Activated CD4-positive, alpha-beta T cell treated with anti-CD3 and anti-CD28 coated beads, Interleukin-2, amount 10 ng/mL, durations not matched to agents 7 days and 5 days (primary cell): ENCODE results near the gene PNMA6F. TPM values are rescaled to one million over a fixed set of nuclear protein-coding genes. Genes with fewer than 3 reads are reported as not detected.

Source experiments
- CTCF ChIA-PET: fragments of 350-600 bp; sonication (Branson Sonifier 250); formaldehyde crosslinking; loops from one replicate; lab custom pipeline; 2021; ENCODE audit warnings: antibody characterized with exemption; lab: Charles Lee
- POLR2A ChIA-PET: fragments of 350-600 bp; sonication (Branson Sonifier 250); formaldehyde crosslinking; loops from one replicate; lab custom pipeline; 2021; ENCODE audit warnings: antibody characterized with exemption; lab: Charles Lee
- DNase-seq: peaks from one replicate; pipeline ENCODE4 v3.0.0-alpha.2; 2020
- H3K27ac Mint-ChIP-seq: one replicate; pipeline ENCODE4 v1.8.0; 2021; ENCODE audit warnings: mild to moderate bottlenecking, moderate library complexity, mixed read lengths
- H3K27me3 Mint-ChIP-seq: one replicate; pipeline ENCODE4 v1.8.0; 2021; ENCODE audit warnings: mixed read lengths
- H3K36me3 Mint-ChIP-seq: one replicate; pipeline ENCODE4 v1.8.0; 2021; ENCODE audit warnings: low read depth, mixed read lengths
- H3K4me1 Mint-ChIP-seq: one replicate; pipeline ENCODE4 v1.8.0; 2021; ENCODE audit warnings: mixed read lengths
- H3K4me3 Mint-ChIP-seq: one replicate; pipeline ENCODE4 v1.8.0; 2021; ENCODE audit warnings: mild to moderate bottlenecking, moderate library complexity, mixed read lengths
- H3K9me3 Mint-ChIP-seq: one replicate; pipeline ENCODE4 v1.8.0; 2021; ENCODE audit warnings: mixed read lengths
- total RNA-seq, 2 experiments: library from RNA; stranded (reverse); gene quantifications; one replicate each; pipeline ENCODE4 v1.2.3, GENCODE V29; 2021

PNMA6F gene
- total RNA-seq, result not detected

- ChIA-PET POLR2A (no interaction called here), CTCF (no interaction called here)
- H3K36me3 Mint-ChIP-seq, result no peaks in the 10 kb centered on the region
- H3K9me3 Mint-ChIP-seq, result no peaks in the 10 kb centered on the region
- peaks cover 36% of the 10 kb centered on the region for H3K27me3 Mint-ChIP-seq
- H3K4me3 Mint-ChIP-seq, result no peak within 1 kb of the TSS
- H3K4me1 Mint-ChIP-seq, result no peaks in the 10 kb centered on the region
- no peak for DNase-seq
- no peak within 1 kb of the TSS for H3K27ac Mint-ChIP-seq
These were observed at the start of gene PNMA6F for GRCh38 chrX:153321381-153322124. TSS of gene PNMA6F (minus strand) at chrX:153321767. CDS start at chrX:153320674, 1,093 bp downstream.

DNA sequence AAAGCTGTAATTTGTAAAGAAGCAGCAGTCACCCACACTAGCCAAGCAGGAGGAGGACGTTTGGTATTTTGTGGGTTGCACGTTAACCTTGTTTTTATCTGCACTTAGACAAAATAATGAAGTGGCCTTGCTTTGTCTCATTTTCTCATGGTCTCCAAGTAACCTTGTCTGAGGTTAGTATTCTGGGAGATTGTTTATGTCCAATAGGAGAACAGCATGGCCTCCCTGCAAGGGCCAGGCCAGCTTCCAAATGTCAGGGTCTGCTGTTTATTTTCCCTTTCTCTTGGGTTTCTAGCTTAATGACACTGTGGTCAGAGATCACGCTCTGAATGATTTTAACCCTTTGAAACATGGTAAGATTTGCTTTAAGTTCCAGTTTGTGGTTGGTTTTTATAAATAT, 49.7 kb upstream of the PNMA6F start:
- H3K4me3 Mint-ChIP-seq, result no peak overlapping the region
- H3K9me3 Mint-ChIP-seq, result no peaks in the 10 kb centered on the region
- no peak for DNase-seq
- H3K4me1 Mint-ChIP-seq, result peaks cover 7% of the 10 kb centered on the region
- POLR2A ChIA-PET, result no interaction called here
- no peaks in the 10 kb centered on the region for H3K36me3 Mint-ChIP-seq
- CTCF ChIA-PET, result interaction anchor here (1.3 kb wide), 1 partner anchor 9 kb away, joined by 5 read pairs; no protein-coding TSS in a partner anchor
- H3K27ac Mint-ChIP-seq, result no peak overlapping the region
- peaks cover 2% of the 10 kb centered on the region for H3K27me3 Mint-ChIP-seq

DNA sequence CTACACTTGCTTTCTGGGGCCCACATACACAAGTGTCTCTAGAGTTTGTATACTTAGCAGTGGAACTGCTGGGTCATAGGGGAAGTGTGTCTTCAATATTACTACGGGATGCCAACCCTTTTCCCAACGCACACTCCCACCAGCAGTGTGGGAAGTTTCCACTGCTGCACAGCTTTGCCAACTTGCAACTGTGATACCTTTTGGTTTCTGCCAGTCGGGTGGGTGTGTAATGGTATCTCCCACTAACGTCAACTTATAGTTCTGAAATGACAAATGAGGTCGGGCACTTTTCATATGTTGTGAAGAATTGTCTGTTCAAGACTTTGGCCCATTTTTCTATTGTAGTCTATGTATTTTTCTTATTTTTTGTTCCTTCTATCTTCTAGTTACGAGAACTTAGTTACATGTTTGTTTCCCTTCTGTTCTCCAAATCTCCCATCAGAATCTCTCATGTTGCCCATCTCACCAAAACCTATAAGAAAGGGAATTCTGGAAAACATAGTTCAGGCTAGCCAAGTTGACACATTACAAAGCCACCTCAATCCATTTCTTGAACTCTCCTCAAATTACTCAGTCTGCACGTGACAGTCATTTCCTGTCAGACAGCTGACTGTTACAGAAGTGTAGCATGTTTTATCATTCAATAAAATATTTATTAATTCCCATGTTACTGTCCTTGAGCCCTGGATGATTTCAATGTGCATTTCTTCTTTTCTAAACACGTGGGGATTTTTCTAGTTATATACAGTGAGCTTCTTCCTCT, 48.9 kb upstream of the PNMA6F start:
- Mint-ChIP-seq H3K4me1 (peaks cover 12% of the 10 kb centered on the region), H3K4me3 (no peak overlapping the region), H3K36me3 (no peaks in the 10 kb centered on the region), H3K27ac (no peak overlapping the region), H3K27me3 (peaks cover 2% of the 10 kb centered on the region), H3K9me3 (no peaks in the 10 kb centered on the region)
- ChIA-PET POLR2A (no interaction called here), CTCF (interaction anchor here (1.3 kb wide), 1 partner anchor 10 kb away, joined by 5 read pairs; no protein-coding TSS in a partner anchor)
- DNase-seq, result no peak

DNA sequence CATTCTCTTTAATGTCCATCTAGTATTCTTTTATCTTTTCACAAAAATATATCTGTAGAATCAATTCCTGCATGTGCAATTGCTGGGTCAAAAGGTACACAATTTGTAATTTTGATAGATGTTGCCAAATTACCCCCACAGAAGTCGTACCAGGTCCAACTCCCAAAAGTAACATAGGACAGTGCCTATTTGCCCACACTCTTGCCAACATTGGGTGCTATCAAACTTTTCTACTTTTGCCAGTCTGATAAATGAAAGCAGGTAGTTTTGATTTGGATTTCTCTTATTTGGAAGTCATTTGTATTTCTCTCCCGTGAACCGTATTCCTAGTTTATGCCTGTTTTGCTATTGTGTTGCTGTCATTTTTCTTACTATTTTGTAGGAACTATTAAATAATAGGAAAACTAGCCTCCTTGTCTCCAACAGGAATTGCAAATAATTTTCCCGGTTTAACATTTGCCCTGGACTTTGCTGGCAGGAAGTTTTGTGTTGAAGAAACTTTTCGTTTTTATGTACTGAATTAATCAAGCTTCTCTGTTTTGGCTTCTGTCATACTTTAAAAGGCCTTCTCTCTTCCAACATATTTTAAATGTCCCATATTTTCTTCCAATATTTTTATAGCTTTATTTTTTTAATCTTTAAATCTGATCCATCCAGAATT, 45.4 kb upstream of the PNMA6F start:
- peaks cover under 1% of the 10 kb centered on the region for H3K27me3 Mint-ChIP-seq

GRCh38 chrX:153366119-153366518, 44.6 kb upstream of the PNMA6F start:
- ChIA-PET CTCF (no interaction called here), POLR2A (no interaction called here)
- Mint-ChIP-seq H3K4me3 (no peak overlapping the region), H3K4me1 (peaks cover 12% of the 10 kb centered on the region), H3K27me3 (peaks cover 1% of the 10 kb centered on the region), H3K36me3 (no peaks in the 10 kb centered on the region), H3K9me3 (no peaks in the 10 kb centered on the region), H3K27ac (no peak overlapping the region)
- DNase-seq, result no peak

More for the DNA sequence above, 45.4 kb upstream of the PNMA6F start:
- no peaks in the 10 kb centered on the region for H3K36me3 Mint-ChIP-seq
- H3K4me1 Mint-ChIP-seq, result peaks cover 12% of the 10 kb centered on the region
- POLR2A ChIA-PET, result no interaction called here
- CTCF ChIA-PET, result no interaction called here
- no peaks in the 10 kb centered on the region for H3K9me3 Mint-ChIP-seq
- no peak overlapping the region for H3K4me3 Mint-ChIP-seq
- no peak for DNase-seq
- H3K27ac Mint-ChIP-seq, result no peak overlapping the region

GRCh38 chrX:153365670-153366069, 44.1 kb upstream of the PNMA6F start:
- DNase-seq, result no peak
- POLR2A ChIA-PET, result no interaction called here
- peaks cover 1% of the 10 kb centered on the region for H3K36me3 Mint-ChIP-seq
- H3K27ac Mint-ChIP-seq, result no peak overlapping the region
- peaks cover 1% of the 10 kb centered on the region for H3K27me3 Mint-ChIP-seq
- CTCF ChIA-PET, result no interaction called here
- H3K9me3 Mint-ChIP-seq, result no peaks in the 10 kb centered on the region
- peaks cover 9% of the 10 kb centered on the region for H3K4me1 Mint-ChIP-seq
- H3K4me3 Mint-ChIP-seq, result no peak overlapping the region

- H3K27ac Mint-ChIP-seq, result no peak overlapping the region
- CTCF ChIA-PET, result interaction anchor here (1.3 kb wide), 1 partner anchor 14 kb away, joined by 3 read pairs; no protein-coding TSS in a partner anchor
- POLR2A ChIA-PET, result no interaction called here
- no peak for DNase-seq
- peaks cover 6% of the 10 kb centered on the region for H3K4me1 Mint-ChIP-seq
- H3K4me3 Mint-ChIP-seq, result no peak overlapping the region
- peaks cover 1% of the 10 kb centered on the region for H3K27me3 Mint-ChIP-seq
- peaks cover 5% of the 10 kb centered on the region for H3K36me3 Mint-ChIP-seq
- peaks cover 4% of the 10 kb centered on the region for H3K9me3 Mint-ChIP-seq
These were observed 40.3 kb upstream of the PNMA6F start for GRCh38 chrX:153361781-153362397.

DNA sequence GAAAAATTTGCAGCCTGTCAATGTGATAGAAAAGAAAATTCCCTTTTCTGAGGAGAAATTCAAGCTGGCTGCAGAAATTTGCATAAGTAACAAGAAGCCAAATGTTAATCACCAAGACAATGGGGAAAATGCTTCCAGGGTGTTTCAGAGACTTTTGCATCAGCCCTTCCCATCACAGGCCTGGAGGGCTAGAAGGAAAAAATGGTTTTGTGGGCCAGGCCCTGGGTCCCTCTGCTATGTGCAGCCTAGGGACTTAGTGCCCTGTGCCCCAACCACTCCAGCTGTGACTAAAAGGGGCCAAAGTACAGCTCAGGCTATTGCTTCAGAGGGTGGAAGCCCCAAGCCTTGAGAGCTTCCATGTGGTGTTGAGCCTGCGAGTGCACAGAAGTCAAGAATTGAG, 36.3 kb upstream of the PNMA6F start:
- Mint-ChIP-seq H3K27ac (no peak overlapping the region), H3K4me1 (no peaks in the 10 kb centered on the region), H3K27me3 (peaks cover 1% of the 10 kb centered on the region), H3K36me3 (peaks cover 7% of the 10 kb centered on the region), H3K4me3 (no peak overlapping the region), H3K9me3 (peaks cover 4% of the 10 kb centered on the region)
- ChIA-PET POLR2A (no interaction called here), CTCF (interaction anchor here (1.1 kb wide), 1 partner anchor 20 kb away, joined by 3 read pairs; no protein-coding TSS in a partner anchor)
- no peak for DNase-seq

DNA sequence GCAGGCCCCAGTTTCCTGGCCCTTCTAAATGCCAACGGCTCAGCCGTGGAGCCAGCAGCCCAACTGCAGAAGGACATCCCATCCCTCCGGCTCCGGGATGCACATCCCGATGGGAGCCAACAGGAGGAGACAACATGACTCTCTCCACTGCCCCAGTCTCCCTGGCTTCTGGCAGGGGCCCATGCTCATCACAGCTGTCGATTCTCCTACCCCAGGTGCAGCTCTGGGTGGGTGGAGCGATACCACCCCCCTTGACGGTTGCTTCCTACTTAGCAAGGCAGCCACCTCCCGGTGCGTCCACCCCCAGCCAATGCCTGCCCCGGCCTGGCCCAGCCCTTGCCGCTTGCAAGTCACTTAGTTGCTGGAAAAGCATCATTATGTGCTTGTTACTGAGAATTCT, 31.8 kb upstream of the PNMA6F start:
- POLR2A ChIA-PET, result no interaction called here
- H3K27ac Mint-ChIP-seq, result no peak overlapping the region
- H3K27me3 Mint-ChIP-seq, result no peaks in the 10 kb centered on the region
- DNase-seq, result no peak
- peaks cover 2% of the 10 kb centered on the region for H3K4me1 Mint-ChIP-seq
- no peak overlapping the region for H3K4me3 Mint-ChIP-seq
- peaks cover 4% of the 10 kb centered on the region for H3K9me3 Mint-ChIP-seq
- CTCF ChIA-PET, result no interaction called here
- peaks cover 25% of the 10 kb centered on the region for H3K36me3 Mint-ChIP-seq

DNA sequence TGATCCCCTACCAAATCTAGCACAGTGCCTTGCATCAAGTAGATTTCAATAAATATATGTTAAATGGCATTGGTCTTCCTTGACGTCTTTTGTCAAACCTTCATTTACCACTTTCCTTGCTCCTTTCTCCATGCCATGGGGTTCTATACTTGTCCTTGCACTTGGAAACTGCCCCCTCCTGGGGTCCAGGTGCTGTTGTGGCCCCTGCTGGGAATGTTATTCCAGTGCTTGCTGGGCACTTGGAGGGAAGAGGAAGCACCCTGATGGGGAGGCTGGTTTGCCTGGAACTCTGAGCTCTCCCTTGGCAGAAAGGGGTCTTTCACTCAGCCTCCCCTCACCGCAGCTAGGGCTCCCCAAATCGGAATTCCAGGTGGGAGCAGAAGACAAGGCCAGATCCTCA, 31.3 kb upstream of the PNMA6F start:
- Mint-ChIP-seq H3K4me1 (peaks cover 2% of the 10 kb centered on the region), H3K27ac (no peak overlapping the region), H3K9me3 (peaks cover 4% of the 10 kb centered on the region), H3K36me3 (peaks cover 25% of the 10 kb centered on the region), H3K27me3 (no peaks in the 10 kb centered on the region), H3K4me3 (no peak overlapping the region)
- POLR2A ChIA-PET, result no interaction called here
- DNase-seq, result no peak
- CTCF ChIA-PET, result no interaction called here

GRCh38 chrX:153351981-153352380, 30.4 kb upstream of the PNMA6F start:
- H3K9me3 Mint-ChIP-seq, result no peaks in the 10 kb centered on the region

DNA sequence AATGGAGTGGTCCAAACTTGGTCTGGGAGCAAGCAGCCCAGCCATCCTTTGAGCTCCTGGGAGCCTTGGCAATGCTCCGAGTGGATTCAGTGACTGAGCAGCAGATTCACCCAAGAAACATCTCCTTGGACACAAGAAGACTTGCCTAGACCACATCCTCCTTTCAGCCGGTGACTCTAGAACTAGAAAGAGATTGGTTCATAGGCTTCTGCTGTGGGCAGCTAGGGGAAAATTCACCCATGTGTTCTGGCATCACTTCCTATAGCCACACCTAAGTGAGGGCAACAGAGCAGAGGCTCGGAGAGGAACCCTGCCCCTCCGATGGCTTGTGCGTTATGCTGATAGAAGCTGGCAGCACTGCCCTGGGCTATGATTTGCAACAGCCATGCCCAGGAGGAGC, 28.4 kb upstream of the PNMA6F start:
- peaks cover 32% of the 10 kb centered on the region for H3K36me3 Mint-ChIP-seq
- H3K27me3 Mint-ChIP-seq, result no peaks in the 10 kb centered on the region
- ChIA-PET CTCF (interaction anchor here (1.9 kb wide), 1 partner anchor 11 kb away, joined by 4 read pairs; no protein-coding TSS in a partner anchor), POLR2A (no interaction called here)
- DNase-seq, result no peak
- H3K27ac Mint-ChIP-seq, result no peak overlapping the region
- no peak overlapping the region for H3K4me3 Mint-ChIP-seq
- no peaks in the 10 kb centered on the region for H3K9me3 Mint-ChIP-seq
- H3K4me1 Mint-ChIP-seq, result peaks cover 3% of the 10 kb centered on the region

More at GRCh38 chrX:153351981-153352380, 30.4 kb upstream of the PNMA6F start:
- Mint-ChIP-seq H3K27ac (peak overlapping the region; percentile 25), H3K4me1 (peaks cover 2% of the 10 kb centered on the region), H3K36me3 (peaks cover 23% of the 10 kb centered on the region), H3K27me3 (no peaks in the 10 kb centered on the region), H3K4me3 (no peak overlapping the region)
- ChIA-PET POLR2A (no interaction called here), CTCF (interaction anchor here (0.7 kb wide), 3 partner anchors 10 to 410 kb away, joined by 3 to 4 read pairs (median 4); no protein-coding TSS in a partner anchor)
- DNase-seq, result no peak
